HG02623 (cell line): ENCODE data around the gene HOXB5.

Experiments
- ATAC-seq: cut with Tn5 transposase; IDR thresholded peaks from one replicate; pipeline ENCODE4 v1.9.1; 2021; ENCODE audit warnings: moderate library complexity; ENCODE audit not compliant: unreplicated experiment

The HOXB5 gene

DNA sequence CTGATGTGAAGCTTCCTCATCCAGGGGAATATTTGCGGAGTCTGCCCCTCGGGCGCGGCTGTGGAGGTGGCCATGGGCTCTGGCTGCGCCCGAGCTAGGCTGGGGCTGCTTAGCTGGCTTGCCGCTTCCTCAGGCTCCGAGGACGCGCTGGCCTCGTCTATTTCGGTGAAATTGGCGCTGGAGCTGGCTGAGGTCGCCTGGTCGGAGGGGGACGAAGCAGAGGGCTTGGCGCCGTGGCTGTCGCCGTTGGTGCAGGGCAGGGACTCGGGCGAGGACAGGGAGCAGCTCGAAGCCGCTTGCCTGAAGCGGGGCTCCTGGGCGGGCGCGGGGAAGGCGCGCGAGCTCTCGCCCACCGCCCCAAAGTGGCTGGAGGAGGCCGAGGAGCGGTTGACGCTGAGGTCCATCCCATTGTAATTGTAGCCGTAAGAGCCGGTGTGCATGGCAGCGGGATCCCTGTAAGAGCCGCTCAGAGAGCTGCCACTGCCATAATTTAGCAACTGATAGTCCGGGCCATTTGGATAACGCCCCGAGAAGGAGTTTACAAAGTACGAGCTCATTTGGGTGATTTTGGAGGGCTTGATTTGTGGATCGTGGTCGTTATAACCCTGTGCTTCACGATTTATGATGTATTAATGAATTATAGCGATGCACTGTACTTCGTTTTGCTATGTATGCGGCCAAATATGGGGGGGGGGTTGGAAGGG lies at the start of gene HOXB5:
Gene HOXB5, minus strand, starts transcription at position 654 of the 704 bp plus-strand sequence. Its CDS starts 97 bp downstream, at position 557.
- no peak for ATAC-seq

DNA sequence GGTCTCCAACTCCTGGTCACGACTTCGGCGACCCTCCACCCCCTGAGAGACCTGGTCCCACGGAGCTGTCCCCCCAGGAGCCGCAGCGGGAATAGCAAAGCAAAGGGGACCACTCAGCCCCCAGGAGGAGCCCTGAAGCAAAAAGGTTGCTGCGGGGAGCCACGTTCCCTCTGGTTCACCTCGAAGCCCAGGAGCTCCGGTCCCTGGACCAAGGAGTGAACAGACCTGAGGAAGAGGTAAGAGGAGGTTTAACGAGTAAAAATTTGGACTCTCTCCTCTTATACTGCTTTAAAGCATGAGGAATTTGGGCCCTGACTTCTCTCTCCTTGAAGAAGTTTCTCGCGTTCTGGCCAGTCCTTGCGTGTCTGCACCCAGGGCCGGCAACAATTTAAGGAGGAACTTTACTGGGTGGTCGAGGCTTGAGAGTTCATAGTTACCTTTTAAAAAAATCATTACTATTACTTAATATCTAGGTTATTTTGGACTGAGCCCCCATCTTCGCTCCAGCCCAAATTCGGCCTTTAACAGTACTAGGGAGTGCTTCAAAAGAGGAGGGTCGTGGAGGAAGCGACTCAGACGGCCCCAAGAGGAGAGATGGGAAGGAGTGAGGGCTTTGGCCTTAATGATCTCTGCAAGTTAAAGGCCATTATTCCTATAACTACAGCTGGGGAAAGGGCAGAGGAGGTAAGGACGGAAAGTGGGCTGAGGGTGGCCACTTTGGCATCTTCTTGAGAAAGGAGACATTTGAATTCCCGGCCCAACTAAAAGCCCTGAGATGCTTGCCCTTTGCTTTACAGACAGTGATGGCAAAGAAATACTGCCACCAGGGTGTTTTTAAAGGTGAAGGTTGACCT lies 49.5 kb upstream of the HOXB5 start:
- ATAC-seq: no peak

DNA sequence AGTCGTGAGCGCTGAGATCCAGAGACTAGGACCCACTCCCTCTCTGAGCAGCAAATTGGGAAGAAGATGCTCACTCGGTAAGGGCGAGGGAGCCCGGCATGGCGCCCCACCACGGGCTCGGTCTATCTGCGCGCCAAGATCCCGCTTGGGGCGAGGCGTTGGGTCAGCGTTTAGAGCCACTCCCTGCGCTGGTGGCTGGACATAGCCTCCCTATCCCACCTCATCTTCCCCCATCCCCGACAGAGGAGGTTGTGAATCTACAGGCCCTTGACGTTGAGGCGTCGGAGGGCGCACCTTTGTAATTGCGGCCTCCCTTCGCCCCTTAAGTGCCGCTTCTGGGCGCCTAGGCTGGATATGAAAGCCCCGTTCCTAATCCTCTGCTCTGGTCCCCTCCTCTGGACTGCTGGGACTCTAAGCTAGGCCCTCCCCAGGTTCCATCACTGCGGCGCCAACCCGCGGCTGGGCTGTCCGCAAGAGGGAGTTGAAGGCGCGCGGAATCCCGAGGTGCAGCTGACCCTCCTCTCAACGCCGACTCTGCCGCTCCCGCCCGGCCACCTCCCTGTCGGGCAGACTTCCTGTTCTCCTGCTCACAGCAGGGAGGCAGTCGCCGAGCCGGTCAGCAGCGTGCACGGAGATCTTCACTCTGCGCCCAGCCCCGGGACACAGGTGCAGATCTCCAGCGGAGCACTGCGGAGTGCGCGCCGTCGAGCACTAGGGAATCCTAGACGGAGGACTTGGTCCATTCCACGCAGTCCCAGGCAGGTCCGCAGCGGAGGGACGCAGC lies 48.7 kb upstream of the HOXB5 start:
- no peak for ATAC-seq

DNA sequence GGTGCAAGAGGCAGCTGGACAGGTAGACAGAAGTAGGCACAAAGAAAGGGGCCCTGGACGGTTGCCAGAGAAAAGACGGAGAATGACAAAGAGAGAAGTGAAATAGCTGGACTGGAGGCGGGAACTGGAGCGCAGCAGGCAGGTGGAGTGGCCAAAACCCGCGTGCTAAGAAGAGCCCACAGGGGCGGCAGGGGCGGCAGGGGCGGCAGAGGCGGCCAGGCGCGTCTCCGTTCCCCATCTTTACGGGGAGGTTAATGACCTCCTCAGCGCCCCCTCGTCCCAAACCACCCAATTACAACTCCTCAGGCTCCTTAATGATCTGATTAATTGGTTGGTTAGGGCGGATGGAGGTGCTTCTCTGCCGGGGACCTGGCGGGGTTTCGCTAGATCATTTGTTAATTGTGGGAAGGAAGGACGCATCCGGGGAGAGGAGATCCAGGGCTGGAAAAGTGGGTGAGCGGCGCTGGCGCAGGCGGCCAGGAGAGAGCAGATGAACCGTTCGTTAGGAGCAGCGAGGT lies 48.0 kb upstream of the HOXB5 start:
- ATAC-seq: no peak

DNA sequence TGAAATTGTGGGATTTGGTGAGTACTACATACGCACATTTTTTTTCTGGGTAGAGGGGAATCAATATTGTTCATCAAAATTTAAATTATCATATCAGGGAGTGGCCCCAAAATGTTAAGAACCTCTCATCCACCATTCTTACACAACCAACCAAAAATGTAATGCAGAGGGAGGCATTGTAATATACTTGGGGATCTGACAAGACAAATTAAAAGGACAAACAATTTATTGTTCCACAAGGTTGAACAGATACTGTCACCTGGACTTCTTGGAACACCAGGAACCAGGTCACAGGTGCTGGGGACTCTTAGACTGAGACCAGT lies 47.2 kb upstream of the HOXB5 start:
- no peak for ATAC-seq

DNA sequence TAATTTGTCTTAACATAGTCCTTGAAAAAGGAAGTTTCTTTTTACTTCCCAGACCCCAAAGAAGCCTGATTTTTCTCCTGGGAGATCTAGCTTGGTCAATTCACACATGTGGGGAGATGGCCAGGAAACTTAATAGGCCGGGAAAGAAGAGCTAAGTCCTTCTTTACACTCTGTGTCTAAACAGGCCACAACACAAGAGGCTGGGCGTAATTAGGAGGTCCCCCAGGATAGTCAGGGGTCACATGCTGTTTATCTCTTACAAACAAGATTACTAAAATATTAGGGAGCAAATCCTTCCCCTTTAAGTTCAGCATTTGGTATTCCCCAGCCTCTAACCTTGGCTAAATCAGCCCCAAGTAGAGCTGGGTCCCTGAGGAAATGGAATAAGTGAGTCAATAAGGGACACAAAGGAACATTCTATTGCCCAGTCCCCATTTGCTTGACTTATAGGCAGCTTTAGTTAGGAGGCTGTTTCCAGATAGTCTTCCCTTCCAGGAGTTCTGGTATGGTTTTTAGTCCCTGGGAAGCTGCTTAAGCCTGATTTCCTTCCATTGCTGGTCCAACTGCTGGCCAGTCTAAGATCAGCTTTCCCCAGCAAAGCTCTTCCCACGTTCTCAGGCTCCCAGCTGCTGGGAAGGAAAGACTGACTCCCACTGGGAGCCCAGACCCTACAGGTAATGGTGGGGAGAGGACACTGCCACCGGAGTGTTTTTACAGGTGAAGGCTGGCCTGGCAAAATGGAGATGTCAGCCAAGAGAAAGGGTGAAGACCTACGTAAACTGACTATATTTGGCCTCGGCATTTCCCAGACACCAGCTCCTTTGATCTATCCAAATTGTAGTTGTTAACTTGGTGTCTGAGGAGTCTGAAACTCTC lies 46.6 kb upstream of the HOXB5 start:
- no peak for ATAC-seq

DNA sequence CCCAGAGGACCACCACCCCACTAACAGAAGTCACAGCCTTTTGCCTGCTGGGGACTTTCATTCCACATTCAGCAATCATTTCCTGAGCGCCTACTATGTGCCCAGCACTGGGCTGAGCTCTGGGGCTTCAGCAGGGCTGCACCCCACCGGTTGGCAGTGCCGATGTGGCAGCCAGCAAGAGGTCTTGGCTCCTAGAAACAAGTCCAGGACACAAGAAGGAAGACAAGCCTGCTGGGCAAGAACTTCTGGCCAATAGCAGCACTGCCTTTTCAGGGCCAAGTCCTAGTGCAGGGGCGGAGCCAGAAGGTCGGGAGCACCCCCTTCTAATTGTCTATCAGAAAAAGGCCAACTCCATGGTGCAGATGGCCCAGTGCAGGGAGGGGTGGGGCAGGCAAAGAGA lies 45.6 kb upstream of the HOXB5 start:
- no peak for ATAC-seq

DNA sequence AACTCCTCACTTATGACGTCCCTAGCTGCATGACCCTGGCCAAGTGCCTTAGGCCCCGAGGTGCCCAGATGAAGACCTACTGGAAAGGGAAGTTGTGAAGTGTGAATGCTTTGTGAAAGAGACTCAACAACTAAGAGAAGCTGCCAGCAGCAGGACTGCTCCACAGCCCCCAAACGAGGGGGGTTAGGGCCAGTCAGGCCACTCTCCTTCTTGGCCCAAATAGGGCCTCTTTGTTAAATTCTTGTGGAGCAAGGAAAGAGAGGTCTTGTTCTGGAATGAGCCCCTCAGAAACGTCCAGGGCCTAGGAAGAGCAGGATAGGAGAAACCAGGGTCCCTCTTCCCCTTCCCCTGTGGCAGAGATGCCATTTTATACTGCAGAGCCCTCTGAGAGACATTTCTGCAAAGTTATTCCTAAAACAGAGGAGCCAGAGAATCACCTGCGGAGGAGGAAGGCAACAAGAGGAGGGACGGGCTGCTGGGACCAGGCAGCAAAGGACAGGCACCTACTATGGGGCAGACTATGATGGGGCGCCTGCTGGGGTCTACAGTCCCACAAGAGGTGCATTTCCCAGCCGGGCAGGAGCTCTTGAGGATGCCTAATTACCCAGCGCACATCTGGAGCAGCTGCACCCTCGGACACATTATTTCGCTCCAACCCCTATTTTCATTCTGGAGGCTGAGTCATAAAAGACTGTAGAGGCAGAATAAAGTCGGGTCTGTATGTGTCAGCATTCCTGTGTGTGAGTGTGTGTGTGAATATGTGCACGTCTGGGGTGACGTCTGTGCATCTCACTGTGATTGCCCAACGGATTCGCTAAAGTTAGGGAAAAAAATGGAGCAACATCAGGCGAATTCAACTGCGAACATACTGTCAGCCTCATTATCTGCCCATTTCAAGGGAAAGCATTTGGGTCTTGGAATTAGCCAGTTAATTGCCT lies 44.0 kb upstream of the HOXB5 start:
- no peak for ATAC-seq

DNA sequence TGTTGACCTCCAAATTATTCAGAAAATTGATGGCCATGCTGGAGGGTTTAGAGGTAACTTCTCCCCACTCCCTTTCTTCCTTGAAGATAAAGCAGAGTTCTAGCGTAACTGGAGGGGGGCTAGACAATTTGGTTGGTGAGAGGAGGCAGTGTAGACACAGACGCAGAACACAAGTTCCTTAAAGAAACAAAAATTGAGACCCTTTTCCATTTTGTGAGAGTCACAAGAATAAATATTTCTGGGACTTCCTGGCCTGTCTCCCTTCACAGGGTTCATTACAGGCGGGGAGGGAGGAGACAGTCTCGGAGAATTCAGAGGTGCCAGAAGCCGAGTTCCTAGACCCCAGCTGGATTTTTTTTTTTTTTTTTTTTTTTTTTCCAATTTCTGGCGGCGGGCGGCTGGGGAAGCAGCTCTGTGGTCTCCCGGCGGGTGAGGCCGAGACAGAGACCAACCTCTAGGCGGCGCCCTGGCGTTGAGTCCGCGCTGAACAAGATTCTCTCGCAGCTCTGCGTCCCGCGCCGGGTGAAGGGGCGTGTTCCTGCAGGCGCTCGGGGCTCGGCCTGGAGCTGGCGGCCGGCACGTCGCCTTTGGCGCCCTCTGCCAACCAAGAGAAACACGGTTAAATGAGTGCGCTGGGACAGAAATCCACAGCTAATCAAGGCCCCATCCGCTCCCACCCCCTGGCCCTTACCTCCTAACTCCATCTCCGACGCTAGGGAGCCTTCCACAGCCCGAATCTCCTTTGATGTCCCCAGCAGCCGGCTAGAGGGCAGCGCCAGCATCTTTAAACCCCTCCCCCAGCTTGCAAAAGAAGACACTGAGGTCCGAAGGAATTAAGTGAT lies 42.8 kb upstream of the HOXB5 start:
- no peak for ATAC-seq

DNA sequence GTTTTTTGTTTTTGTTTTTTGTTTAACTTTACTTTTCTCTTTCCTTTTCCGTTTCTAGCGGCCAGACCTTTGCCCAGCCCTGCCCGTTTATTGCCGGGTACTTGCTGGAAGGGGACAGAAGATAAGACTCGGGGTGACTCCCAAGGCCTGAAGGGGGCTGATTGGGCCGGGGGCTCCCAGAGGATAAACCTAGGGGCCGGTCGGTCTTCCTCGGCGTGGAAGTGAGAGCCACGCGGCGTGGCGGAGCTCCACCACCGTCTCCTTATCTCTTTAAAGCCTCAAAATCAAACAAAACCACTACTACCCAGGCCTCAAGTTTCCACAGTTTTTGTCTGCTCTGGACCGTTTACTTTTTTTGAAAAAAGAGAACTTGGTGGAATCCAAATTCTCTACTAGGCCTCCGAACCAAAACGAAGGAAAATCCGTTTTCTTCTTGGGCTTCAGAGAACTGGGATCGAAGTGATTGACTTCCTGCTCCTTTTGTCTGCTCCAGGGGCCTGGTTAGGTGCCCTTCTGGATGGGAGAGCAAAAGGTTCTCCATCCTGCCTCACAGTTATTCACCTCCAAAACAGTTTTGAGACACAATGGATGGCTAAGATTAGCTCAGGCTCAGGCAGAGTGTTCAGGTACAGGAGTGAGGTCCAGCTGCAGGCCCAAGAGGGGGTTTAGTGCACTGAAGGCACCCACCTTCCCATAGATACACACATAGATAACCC lies 41.1 kb upstream of the HOXB5 start:
- no peak for ATAC-seq

DNA sequence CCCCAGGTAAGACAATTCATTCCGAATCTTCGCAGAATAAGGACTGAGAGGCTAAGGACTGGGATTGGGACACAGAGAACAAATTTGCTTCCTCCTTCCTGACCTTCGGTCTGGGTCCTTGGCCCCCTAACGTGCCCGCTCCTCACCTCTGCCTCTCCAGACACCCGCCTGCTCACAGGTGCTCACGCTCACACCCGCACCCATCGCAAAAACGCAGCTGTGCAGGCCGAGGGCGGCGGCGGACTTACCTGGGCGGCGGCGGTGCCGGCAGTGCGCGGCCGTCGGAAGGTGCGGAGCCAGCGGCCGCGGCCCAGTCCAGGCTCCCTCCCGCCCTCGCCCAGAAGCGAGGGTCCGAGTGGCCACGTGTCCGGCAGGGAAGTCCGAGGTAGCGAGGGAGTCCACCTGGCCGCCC lies 39.7 kb upstream of the HOXB5 start:
- ATAC-seq: no peak

DNA sequence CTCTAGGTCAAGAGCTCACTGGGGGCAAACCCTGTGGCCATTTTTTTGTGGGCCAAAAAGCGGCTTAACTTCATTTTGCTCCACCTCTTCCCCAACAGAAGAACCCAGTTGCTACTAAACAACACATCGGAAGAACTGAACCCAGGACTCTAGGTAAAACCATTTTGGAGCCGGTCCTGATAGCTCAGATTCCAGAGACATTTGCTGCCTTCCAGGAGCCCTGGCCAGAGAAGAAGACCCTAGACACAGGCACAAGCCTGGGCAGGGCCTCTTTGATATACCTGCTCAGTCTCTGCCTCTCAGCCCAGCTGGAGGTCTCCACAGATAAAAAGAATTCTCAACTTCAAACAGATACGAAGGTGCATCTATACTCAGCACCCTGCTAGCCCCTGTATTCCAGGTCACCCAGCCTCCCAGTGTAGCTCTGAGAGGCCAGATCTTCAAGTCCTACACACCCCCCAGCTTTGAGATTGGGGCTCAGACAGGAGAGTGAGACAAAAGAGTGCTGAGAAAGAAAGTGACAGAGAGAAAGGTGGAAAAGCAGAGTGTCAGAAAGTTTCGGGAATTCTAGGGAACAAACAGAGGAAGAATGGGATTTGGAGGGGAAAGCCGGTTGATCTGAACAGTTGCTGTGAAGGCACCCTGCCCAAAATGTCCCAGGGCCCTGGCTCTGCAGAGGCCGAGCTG lies 39.1 kb upstream of the HOXB5 start:
- no peak for ATAC-seq

DNA sequence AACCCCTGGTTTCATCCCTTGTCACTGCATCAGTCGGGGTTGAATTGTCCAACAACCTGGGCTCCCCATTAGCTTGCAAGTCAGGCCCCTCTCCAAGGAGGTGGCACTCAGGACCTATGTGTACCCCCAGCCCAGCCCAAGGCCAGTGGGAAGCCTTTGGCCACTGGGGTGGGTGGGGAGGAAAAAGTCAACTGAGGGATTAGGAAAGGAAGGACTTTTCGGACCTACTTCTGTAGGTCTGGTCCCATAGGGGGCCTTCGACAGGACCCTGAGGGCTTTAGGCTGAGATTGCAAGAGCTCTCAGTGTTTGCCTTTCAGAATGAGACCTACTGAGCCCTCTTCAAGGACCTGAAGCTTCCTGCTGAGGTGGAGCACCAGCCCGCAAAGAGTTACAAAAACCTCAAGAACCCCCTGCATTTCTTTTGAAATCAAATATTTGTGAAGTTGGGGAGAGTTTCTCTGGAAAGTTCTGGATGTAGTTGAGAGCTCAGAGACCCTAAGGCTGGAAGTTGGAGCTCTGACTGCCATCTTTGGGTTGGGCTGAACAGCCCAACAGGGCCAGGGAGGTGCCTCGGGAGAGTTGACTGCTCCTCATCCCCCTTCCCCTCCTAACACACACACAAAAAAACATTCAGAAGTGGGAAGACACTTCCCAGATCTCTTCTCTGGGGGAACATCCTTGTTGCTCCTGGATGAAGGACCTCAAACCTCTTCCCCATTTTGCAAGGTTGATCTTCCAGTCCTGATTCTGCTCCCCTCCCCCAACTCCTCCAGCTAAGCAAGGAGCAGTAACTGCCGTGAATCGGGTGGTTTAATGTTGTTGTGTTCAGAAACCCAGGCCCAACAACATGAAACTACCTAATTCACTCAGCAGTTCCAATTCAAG lies 38.4 kb upstream of the HOXB5 start:
- ATAC-seq: no peak

DNA sequence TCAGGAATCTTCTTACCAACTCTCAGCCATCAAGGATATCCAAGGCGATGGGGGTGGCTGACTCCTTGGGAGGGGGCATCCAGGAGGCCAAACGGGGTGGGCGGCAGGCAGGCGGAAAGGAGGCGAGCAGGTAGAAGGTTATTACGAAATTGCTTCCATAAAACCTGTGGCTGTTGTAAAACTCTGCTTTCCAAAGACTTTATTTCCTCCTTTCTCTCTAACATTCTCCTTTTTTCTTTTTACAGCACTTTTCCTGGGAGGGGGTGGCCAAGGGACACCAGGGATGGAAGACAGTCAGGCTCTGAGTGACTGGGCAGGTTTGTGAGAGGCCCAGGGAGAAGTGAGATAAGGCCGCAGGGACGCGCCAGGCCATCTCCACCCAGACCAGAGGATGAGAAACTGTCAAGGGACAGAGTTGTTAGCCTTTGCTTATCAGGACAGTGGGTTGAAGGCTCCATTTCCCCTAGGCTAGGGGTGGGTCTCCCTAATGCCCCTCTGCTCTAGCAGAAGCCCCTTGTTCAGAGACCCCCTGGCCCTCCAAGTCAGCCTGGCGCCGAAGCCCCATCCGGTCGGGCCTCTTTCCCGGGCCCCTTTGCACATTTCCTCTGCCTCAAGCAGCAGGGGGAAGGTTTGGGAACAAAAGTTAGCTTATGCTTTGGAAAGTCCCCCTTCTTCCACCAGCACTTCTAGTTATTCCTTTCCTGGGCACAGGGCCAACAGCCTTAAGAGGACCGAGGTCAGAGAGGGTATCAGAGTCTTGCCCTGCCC lies 37.5 kb upstream of the HOXB5 start:
- no peak for ATAC-seq
